M059J (cell line): Measurements from ENCODE around the gene CD58. TPM values are rescaled to one million over a fixed set of nuclear protein-coding genes. Genes with fewer than 3 reads are reported as not detected.
"Not testable (repeated sequence)": the region's sequence is repeated elsewhere in the genome, so short reads cannot be mapped to it uniquely, and the experiment has no call there.

Experiments
- DNase-seq: peaks from one replicate; pipeline ENCODE4 v3.0.0-alpha.2; 2012; ENCODE audit warnings: low read depth
- total RNA-seq: library from RNA; depleted of rRNA; stranded (reverse); fragments of >200 nt; shearing (Covaris generic); gene quantifications from 2 replicates; pipeline ENCODE4 v1.2.3, GENCODE V29; 2014

The CD58 gene
- total RNA-seq, 1 experiment from 2014 or later, result 73.2 TPM

GRCh38 chr1:116571215-116571919 is 541 bp upstream of the CD58 start:
- no peak for DNase-seq

DNA sequence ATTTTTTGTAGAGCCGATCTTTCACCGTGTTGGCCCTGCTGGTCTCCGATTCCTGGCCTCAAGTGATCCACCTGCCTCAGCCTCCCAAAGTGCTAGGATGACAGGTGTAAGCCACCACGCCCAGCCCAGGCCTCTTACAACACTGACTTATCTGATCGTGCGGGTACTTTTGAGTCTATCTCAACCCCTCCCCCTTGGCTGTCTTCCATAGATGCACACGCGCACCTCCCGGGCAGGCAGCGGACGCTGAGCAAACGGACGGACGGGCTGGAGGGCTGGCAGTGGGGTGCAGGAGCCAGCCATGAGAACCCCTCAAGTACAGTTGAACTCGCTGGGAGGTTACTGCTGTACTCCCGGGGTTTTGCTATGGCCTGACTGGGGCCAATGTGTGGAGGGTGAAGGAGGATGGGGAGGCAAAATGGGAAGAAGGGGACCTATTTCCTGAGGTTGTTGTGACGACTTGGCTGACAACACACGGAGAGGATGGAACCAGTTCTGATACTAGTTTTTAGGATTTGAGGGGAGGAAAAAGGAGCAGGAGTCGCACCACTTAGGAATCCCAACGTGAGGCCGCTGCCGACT is 959 bp downstream of the CD58 start:
- no peak for DNase-seq

GRCh38 chr1:116569381-116569670 is 1.5 kb downstream of the CD58 start:
- DNase-seq, result peak; percentile 38

GRCh38 chr1:116568662-116569380 is 2.0 kb downstream of the CD58 start:
- DNase-seq, result no peak

DNA sequence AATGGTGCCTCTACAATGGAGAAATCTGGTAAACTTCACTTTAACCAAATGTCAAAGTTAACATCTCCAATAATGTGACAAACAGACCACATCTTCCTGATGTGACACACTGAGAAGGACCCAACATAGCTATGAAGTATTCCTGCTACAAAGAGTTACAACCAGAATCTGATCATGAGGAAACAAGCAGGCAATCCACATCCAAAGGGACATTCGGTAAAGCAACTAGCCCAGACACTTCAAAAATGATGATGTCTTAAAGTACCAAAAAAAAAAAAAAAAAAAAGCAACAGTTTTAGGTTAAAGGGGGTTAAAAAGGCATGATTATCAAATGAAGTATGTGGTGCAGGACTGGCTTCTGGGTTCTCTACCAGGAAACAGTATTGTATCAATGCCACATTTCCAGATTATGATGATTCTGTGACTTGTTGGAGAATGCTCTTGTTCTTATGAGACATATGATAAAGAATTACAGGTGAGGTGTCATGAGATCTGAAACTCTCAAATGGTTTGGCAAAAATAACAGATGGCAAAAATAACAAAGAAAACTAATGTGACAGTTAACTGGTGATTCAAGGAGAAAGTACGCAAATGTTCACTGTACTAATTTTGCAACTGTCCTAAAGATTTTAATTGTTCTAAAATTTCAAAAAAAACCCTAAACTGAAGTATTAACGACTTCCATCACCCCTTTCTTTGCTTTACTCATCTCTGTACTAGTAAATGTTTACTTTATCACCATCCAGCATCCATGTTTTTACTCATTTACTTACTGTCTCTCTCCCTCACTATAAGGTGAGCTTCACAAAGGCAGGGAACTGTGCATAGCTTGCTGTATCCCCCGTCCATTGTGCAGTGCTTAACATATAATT is 2.8 kb downstream of the CD58 start:
- no peak for DNase-seq

GRCh38 chr1:116565222-116565621 is 5.6 kb downstream of the CD58 start:
- no peak for DNase-seq

- DNase-seq, result no peak
These were observed 6.4 kb downstream of the CD58 start for GRCh38 chr1:116564426-116564825.

- not testable (repeated sequence) for DNase-seq
These were observed 8.4 kb downstream of the CD58 start for GRCh38 chr1:116562465-116562864.

- no peak for DNase-seq
These were observed 9.3 kb downstream of the CD58 start for GRCh38 chr1:116561563-116561962.

DNA sequence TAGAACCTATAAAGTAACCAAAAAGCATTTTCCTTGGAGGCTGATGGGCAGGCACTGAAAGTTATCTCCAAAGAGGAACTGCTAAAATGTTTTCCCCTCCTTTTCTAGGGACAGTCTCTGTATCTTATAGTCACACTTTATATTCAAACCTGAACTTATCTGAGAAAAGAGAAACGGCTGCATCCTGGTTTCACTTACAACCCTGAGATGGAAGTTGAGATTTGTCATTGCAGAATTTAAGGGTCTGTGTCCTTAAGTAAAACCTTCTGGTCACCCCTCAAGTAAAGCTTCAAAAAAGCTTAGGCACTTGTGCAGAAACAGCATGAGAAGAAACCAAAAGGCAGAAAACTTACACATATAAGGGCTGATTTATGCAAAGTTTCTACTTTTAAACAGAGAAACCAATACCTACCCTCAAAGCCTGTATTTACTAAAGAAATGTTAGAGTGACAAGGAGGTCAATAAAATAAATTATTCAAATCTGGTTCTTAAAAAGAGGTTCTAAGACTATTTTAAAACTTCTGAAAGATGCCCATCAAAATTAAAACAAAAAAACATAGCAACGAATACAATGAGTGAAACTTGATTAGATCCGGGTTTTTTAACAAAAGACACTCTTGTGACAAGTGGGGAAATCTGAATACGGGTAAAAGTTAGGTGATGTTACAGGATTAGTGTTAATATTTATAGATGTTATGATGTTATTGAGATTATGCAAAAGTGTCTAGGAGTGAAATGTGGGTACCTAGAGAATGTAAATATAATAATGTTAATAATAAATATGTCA is 9.9 kb downstream of the CD58 start:
- no peak for DNase-seq

- DNase-seq, result no peak
These were observed 11.5 kb downstream of the CD58 start for GRCh38 chr1:116559304-116559761.

DNA sequence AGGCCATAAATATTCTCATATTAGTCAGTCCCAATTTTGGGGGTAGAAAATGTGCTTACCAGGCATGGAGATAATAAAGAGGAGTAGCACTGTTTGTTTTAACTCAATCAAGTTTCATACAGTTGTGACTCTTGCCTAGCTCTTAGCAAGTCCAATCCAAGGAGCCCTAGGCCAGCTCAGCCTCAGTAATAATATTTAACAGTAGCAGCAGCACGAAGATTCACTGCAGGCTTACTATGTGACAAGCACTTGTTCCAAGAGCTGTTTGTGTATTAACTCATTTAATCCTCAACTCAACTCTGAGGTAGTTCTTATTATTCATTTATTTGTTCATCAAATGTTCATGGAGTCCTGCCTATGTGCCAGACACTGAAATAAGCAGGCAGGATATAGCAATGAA is 12.3 kb downstream of the CD58 start:
- DNase-seq, result no peak

DNA sequence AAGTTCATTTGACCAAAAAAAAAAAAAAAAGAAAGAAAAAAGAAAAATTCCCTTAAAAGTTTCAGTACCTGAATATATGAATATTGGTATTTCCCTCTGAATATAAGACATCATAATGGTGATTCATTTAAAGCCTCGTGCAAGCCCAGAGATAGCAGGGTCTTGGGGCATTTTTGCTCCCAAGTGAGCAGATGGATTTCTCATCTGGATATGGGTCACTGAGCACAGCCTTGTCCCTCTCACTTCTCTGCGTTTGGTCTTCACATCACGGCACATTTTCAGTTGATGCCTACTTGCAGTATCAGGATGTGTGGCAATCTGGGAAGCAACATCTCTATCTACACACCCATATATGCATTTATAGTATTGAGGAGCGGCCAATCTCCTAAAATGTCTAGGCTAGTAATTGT is 12.7 kb downstream of the CD58 start:
- no peak for DNase-seq

DNA sequence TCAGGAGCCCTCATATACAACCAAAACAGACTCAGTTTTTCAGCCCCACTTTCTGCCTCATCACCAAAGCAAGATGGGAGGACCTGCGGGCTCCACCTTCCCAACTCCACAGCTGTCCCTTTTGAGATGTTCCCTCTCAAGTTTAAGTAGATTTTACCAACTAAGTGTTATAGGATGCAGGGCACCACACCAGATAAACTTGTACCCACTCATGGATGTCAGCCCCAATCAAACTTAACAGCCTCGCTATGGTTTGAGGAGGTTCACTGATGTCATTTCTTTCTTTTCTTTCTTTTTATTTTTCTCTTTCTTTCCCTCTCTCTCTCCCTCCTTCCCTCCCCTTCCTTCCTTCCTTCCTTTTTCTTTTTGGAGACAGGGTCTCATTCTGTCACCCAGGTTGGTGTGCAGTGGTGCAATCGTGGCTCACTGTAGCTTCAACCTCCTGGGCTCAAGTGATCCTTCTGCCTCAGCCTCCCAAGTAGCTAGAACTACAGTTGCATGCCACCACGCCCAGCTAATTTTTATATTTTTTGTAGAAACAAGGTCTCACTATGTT is 13.4 kb downstream of the CD58 start:
- DNase-seq, result no peak

DNA sequence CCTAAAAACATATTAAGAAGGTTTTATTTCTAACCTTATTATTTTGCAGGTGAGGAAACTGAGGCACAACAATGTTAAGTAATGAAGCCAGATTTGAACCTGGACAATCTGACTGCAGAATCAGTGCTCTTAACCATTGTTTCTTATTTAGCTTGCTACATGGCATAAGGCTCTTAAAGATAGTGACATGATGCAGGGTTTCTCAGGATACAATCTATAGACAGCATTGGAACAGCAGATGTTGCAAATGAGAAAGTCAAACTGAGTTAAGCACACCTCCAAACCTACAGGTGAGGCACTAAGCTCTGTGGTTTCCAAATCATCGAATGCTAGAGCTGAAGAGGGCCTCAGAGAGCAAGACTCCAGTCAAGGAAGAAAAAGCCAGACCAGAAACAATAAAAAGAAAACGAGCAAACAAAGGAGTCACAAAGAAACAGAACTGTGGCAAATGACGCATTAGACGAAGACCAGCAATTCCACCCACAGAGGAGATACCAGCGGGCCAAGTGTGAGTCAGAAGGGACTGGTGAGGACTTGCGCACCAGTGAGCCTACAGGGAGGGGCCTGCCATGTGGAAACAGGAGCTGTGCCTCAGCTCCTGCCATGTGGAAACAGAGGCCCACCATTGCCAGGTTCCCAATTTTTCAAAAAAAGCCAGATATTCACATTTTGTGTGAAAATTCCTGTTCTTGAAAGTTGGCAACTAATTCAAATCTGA is 14.4 kb downstream of the CD58 start:
- DNase-seq, result peak; percentile 99

DNA sequence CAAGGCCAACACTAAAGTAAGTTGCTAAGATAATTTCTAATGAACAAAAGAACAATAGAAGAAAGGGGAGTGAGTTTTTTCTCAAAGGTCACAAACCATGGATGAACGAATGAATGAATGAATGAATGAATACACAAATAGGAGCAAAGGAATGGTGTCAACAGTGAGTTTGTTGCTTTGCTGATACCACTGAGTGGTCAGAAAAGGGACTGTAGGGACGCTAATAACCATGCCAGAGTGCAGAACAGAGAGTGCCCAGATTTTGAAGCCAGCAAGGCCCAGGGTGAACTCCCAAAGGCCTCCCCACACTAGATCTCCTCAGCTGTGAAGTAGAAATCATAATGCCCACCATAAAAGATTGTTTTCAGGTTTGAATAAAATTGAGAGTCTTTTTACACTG is 15.9 kb downstream of the CD58 start:
- DNase-seq, result no peak

DNA sequence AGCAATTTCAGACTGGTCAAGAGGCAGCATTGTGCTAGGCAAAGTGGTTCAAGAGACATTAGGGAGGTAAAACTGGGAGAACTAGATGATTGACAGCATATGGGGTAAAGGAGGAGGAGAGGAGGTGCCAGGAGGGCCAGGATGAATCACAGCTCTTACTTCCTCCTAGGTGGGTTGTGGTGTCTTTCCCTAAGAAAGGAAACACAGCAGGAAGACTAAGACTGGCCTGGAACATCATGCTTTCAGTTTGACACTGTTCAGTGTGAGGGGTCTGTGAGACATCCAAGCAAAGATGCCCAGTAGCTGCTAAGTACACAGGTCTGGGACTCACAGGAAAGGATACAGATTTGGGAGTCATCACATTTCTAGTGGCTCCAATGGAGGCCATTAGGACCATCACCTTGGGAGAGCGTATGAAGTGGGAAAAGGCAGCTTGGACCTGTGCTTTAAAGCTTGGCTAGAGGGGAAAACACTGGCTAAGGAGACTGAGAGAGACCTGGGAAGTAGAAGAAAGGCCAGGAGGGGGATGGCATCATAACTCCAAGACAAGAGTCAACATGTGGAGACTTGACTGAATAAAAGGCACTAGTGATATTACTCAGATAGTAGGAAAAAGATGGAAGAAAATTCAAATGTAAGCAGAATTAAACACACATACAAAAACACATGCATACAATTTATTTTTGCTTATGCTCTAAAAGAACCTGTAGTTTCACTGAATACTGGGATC is 17.3 kb downstream of the CD58 start:
- DNase-seq, result peak; percentile 71

- no peak for DNase-seq
These were observed 24.4 kb downstream of the CD58 start for GRCh38 chr1:116546354-116546977.

DNA sequence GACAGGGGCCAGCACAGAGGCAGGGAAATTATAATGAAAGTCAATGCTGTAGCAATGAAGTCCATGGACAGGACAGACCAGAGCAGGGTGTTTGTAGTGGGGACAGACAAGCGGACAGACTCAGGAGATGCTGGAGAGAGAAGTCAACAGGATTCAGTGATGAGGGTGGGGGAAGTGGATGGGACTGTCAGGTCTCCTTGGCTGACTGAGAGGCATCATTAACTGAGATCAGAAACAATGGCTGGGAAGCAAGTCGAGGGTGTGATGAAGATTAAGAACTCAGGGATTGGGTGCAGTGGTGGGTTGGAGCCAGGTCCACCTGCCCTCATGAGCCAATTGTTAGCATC is 25.5 kb downstream of the CD58 start:
- no peak for DNase-seq
